ENCODE data around the gene PRKG2. TPM values are rescaled to one million over a fixed set of nuclear protein-coding genes. Genes with fewer than 3 reads are reported as not detected.

Gene PRKG2
- 3.0 TPM for total RNA-seq
- polyA plus RNA-seq = 0.84 TPM
- long read RNA-seq, donor 1 = 0 reads
- long read RNA-seq, donor 2 = 0 reads
- long read RNA-seq, donor 3 = 0 reads
- long read RNA-seq, donor 4 = 0 reads
- long read RNA-seq, donor 5 = 0 reads
- long read RNA-seq, donor 6 = 0 reads
- long read RNA-seq, donor 7 = 0 reads
- long read RNA-seq, donor 8 = 0 reads
- long read RNA-seq, donor 9 = 0 reads
- long read RNA-seq, donor 10 = 0 reads

- WGBS = 1% methylated on average over 75 of the region's 75 CpGs
- Histone ChIP-seq H3K27ac (ENCODE audit: low read depth in 1 of 2, low read length in 1 of 2) (no peak within 1 kb of the TSS), H3K4me3 (ENCODE audit: low read length in 2 of 2) (peak within 1 kb of the TSS in 1 of 2 donors; percentile 16), H3K9me3 (ENCODE audit: control insufficient read depth in 2 of 2, insufficient read depth in 1 of 2, low read length in 1 of 2) (no peaks in the 10 kb centered on the region), H3K36me3 (ENCODE audit: control insufficient read depth in 2 of 2, insufficient read depth in 2 of 2, low read length in 1 of 2) (no peaks in the 10 kb centered on the region), H3K27me3 (ENCODE audit: control insufficient read depth in 2 of 2, insufficient read depth in 1 of 2, low read length in 1 of 2) (peaks cover 30 to 43% of the 10 kb centered on the region in 2 donors), H3K4me1 (ENCODE audit: control insufficient read depth in 2 of 2, insufficient read depth in 2 of 2, low read length in 2 of 2) (no peaks in the 10 kb centered on the region)
- no peak for DNase-seq (ENCODE audit: low read depth in 6 of 9, low spot score in 9 of 9)
Observed at GRCh38 chr4:81214881-81215868, at the start of gene PRKG2. Gene PRKG2 (minus strand): TSS chr4:81215222. CDS start chr4:81205047, 10,175 bp downstream.

GRCh38 chr4:81260443-81261101 lies 45.5 kb upstream of the PRKG2 start:
- Histone ChIP-seq H3K4me3 (ENCODE audit: low read length in 2 of 2) (no peak overlapping the region), H3K4me1 (ENCODE audit: control insufficient read depth in 2 of 2, insufficient read depth in 2 of 2, low read length in 2 of 2) (no peaks in the 10 kb centered on the region), H3K9me3 (ENCODE audit: control insufficient read depth in 2 of 2, insufficient read depth in 1 of 2, low read length in 1 of 2) (no peaks in the 10 kb centered on the region), H3K36me3 (ENCODE audit: control insufficient read depth in 2 of 2, insufficient read depth in 2 of 2, low read length in 1 of 2) (no peaks in the 10 kb centered on the region), H3K27me3 (ENCODE audit: control insufficient read depth in 2 of 2, insufficient read depth in 1 of 2, low read length in 1 of 2) (no peaks in the 10 kb centered on the region), H3K27ac (ENCODE audit: low read depth in 1 of 2, low read length in 1 of 2) (no peak overlapping the region)
- WGBS = 97% methylated on average over 10 of the region's 10 CpGs
- peak in 2 of 9 donors; percentile 1 to 7 for DNase-seq (ENCODE audit: low read depth in 6 of 9, low spot score in 9 of 9)

GRCh38 chr4:81258841-81259550 lies 44.0 kb upstream of the PRKG2 start:
- Histone ChIP-seq H3K36me3 (ENCODE audit: control insufficient read depth in 2 of 2, insufficient read depth in 2 of 2, low read length in 1 of 2) (no peaks in the 10 kb centered on the region), H3K4me1 (ENCODE audit: control insufficient read depth in 2 of 2, insufficient read depth in 2 of 2, low read length in 2 of 2) (no peaks in the 10 kb centered on the region), H3K27me3 (ENCODE audit: control insufficient read depth in 2 of 2, insufficient read depth in 1 of 2, low read length in 1 of 2) (no peaks in the 10 kb centered on the region), H3K4me3 (ENCODE audit: low read length in 2 of 2) (no peak overlapping the region), H3K27ac (ENCODE audit: low read depth in 1 of 2, low read length in 1 of 2) (no peak overlapping the region), H3K9me3 (ENCODE audit: control insufficient read depth in 2 of 2, insufficient read depth in 1 of 2, low read length in 1 of 2) (no peaks in the 10 kb centered on the region)
- DNase-seq (ENCODE audit: low read depth in 6 of 9, low spot score in 9 of 9) = no peak

GRCh38 chr4:81257816-81258215 lies 42.8 kb upstream of the PRKG2 start:
- H3K4me3 ChIP-seq (ENCODE audit: low read length in 2 of 2) = no peak overlapping the region
- H3K36me3 ChIP-seq (ENCODE audit: control insufficient read depth in 2 of 2, insufficient read depth in 2 of 2, low read length in 1 of 2) = no peaks in the 10 kb centered on the region
- H3K27me3 ChIP-seq (ENCODE audit: control insufficient read depth in 2 of 2, insufficient read depth in 1 of 2, low read length in 1 of 2) = no peaks in the 10 kb centered on the region
- H3K27ac ChIP-seq (ENCODE audit: low read depth in 1 of 2, low read length in 1 of 2) = no peak overlapping the region
- no peak for DNase-seq (ENCODE audit: low read depth in 6 of 9, low spot score in 9 of 9)
- H3K9me3 ChIP-seq (ENCODE audit: control insufficient read depth in 2 of 2, insufficient read depth in 1 of 2, low read length in 1 of 2) = no peaks in the 10 kb centered on the region
- no peaks in the 10 kb centered on the region for H3K4me1 ChIP-seq (ENCODE audit: control insufficient read depth in 2 of 2, insufficient read depth in 2 of 2, low read length in 2 of 2)
- WGBS = 17% methylated on average over 3 of the region's 3 CpGs

GRCh38 chr4:81257021-81257420 lies 42.0 kb upstream of the PRKG2 start:
- H3K27ac ChIP-seq (ENCODE audit: low read depth in 1 of 2, low read length in 1 of 2) = no peak overlapping the region
- no peak overlapping the region for H3K4me3 ChIP-seq (ENCODE audit: low read length in 2 of 2)
- no peaks in the 10 kb centered on the region for H3K9me3 ChIP-seq (ENCODE audit: control insufficient read depth in 2 of 2, insufficient read depth in 1 of 2, low read length in 1 of 2)
- H3K36me3 ChIP-seq (ENCODE audit: control insufficient read depth in 2 of 2, insufficient read depth in 2 of 2, low read length in 1 of 2) = no peaks in the 10 kb centered on the region
- H3K27me3 ChIP-seq (ENCODE audit: control insufficient read depth in 2 of 2, insufficient read depth in 1 of 2, low read length in 1 of 2) = no peaks in the 10 kb centered on the region
- H3K4me1 ChIP-seq (ENCODE audit: control insufficient read depth in 2 of 2, insufficient read depth in 2 of 2, low read length in 2 of 2) = no peaks in the 10 kb centered on the region
- DNase-seq (ENCODE audit: low read depth in 6 of 9, low spot score in 9 of 9) = no peak
- WGBS = 93% methylated on average over 1 of the region's 1 CpG

GRCh38 chr4:81256059-81256970 lies 41.3 kb upstream of the PRKG2 start:
- 95% methylated on average over 8 of the region's 8 CpGs for WGBS

GRCh38 chr4:81255524-81255923 lies 40.5 kb upstream of the PRKG2 start:
- Histone ChIP-seq H3K9me3 (ENCODE audit: control insufficient read depth in 2 of 2, insufficient read depth in 1 of 2, low read length in 1 of 2) (no peaks in the 10 kb centered on the region), H3K27ac (ENCODE audit: low read depth in 1 of 2, low read length in 1 of 2) (no peak overlapping the region), H3K4me1 (ENCODE audit: control insufficient read depth in 2 of 2, insufficient read depth in 2 of 2, low read length in 2 of 2) (no peaks in the 10 kb centered on the region), H3K4me3 (ENCODE audit: low read length in 2 of 2) (no peak overlapping the region), H3K36me3 (ENCODE audit: control insufficient read depth in 2 of 2, insufficient read depth in 2 of 2, low read length in 1 of 2) (no peaks in the 10 kb centered on the region), H3K27me3 (ENCODE audit: control insufficient read depth in 2 of 2, insufficient read depth in 1 of 2, low read length in 1 of 2) (no peaks in the 10 kb centered on the region)
- DNase-seq (ENCODE audit: low read depth in 6 of 9, low spot score in 9 of 9) = no peak
- WGBS = 95% methylated on average over 1 of the region's 1 CpG

More at GRCh38 chr4:81256059-81256970, 41.3 kb upstream of the PRKG2 start:
- no peak overlapping the region for H3K27ac ChIP-seq (ENCODE audit: low read depth in 1 of 2, low read length in 1 of 2)
- H3K4me3 ChIP-seq (ENCODE audit: low read length in 2 of 2) = no peak overlapping the region
- no peak for DNase-seq (ENCODE audit: low read depth in 6 of 9, low spot score in 9 of 9)
- H3K9me3 ChIP-seq (ENCODE audit: control insufficient read depth in 2 of 2, insufficient read depth in 1 of 2, low read length in 1 of 2) = no peaks in the 10 kb centered on the region
- H3K36me3 ChIP-seq (ENCODE audit: control insufficient read depth in 2 of 2, insufficient read depth in 2 of 2, low read length in 1 of 2) = no peaks in the 10 kb centered on the region
- no peaks in the 10 kb centered on the region for H3K27me3 ChIP-seq (ENCODE audit: control insufficient read depth in 2 of 2, insufficient read depth in 1 of 2, low read length in 1 of 2)
- no peaks in the 10 kb centered on the region for H3K4me1 ChIP-seq (ENCODE audit: control insufficient read depth in 2 of 2, insufficient read depth in 2 of 2, low read length in 2 of 2)

- Histone ChIP-seq H3K27me3 (ENCODE audit: control insufficient read depth in 2 of 2, insufficient read depth in 1 of 2, low read length in 1 of 2) (no peaks in the 10 kb centered on the region), H3K4me1 (ENCODE audit: control insufficient read depth in 2 of 2, insufficient read depth in 2 of 2, low read length in 2 of 2) (no peaks in the 10 kb centered on the region), H3K4me3 (ENCODE audit: low read length in 2 of 2) (no peak overlapping the region), H3K36me3 (ENCODE audit: control insufficient read depth in 2 of 2, insufficient read depth in 2 of 2, low read length in 1 of 2) (no peaks in the 10 kb centered on the region), H3K27ac (ENCODE audit: low read depth in 1 of 2, low read length in 1 of 2) (no peak overlapping the region), H3K9me3 (ENCODE audit: control insufficient read depth in 2 of 2, insufficient read depth in 1 of 2, low read length in 1 of 2) (no peaks in the 10 kb centered on the region)
- no peak for DNase-seq (ENCODE audit: low read depth in 6 of 9, low spot score in 9 of 9)
- 95% methylated on average over 1 of the region's 1 CpG for WGBS
Observed at GRCh38 chr4:81250430-81250829, 35.4 kb upstream of the PRKG2 start.
